Activated B cell treated with CpG ODN at 0.5 μM for 24 hours (primary cell): ENCODE measurements around the gene VPS26A. TPM values are rescaled to one million over a fixed set of nuclear protein-coding genes. Genes with fewer than 3 reads are reported as not detected.
"Not testable (repeated sequence)": the region's sequence is repeated elsewhere in the genome, so short reads cannot be mapped to it uniquely, and the experiment has no call there.

Experiments
- ATAC-seq: fragments of 200-7000 bp; cut with Tn5 transposase; one replicate; pipeline ENCODE4 v1.10.0; 2021; ENCODE audit warnings: low read depth, mild to moderate bottlenecking, moderate library complexity
- CTCF ChIA-PET: fragments of 350-600 bp; sonication (Branson Sonifier 250); formaldehyde crosslinking; loops from one replicate; lab custom pipeline; 2021; ENCODE audit warnings: antibody characterized with exemption; lab: Charles Lee
- POLR2A ChIA-PET: fragments of 350-600 bp; sonication (Branson Sonifier 250); formaldehyde crosslinking; loops from one replicate; lab custom pipeline; 2021; ENCODE audit warnings: antibody characterized with exemption; lab: Charles Lee
- DNase-seq: peaks from one replicate; pipeline ENCODE4 v3.0.0; 2022
- H3K27ac Mint-ChIP-seq: one replicate; pipeline ENCODE4 v1.8.0; 2020; ENCODE audit warnings: mixed read lengths
- H3K27me3 Mint-ChIP-seq: one replicate; pipeline ENCODE4 v1.8.0; 2021; ENCODE audit warnings: mixed read lengths
- H3K36me3 Mint-ChIP-seq: one replicate; pipeline ENCODE4 v1.8.0; 2021; ENCODE audit warnings: low read depth, mixed read lengths
- H3K4me1 Mint-ChIP-seq: one replicate; pipeline ENCODE4 v1.8.0; 2021; ENCODE audit warnings: mixed read lengths
- H3K4me3 Mint-ChIP-seq: one replicate; pipeline ENCODE4 v1.8.0; 2020; ENCODE audit warnings: mild to moderate bottlenecking, mixed read lengths
- H3K9me3 Mint-ChIP-seq: one replicate; pipeline ENCODE4 v1.8.0; 2020; ENCODE audit warnings: mixed read lengths
- intact Hi-C: fragments of 100-400 bp; cut with micrococcal nuclease; formaldehyde crosslinking; loops from one replicate; pipeline ENCODE4 v1.15.1; 2024
- total RNA-seq: library from RNA; stranded (reverse); gene quantifications from 2 replicates; pipeline ENCODE4 v1.2.3, GENCODE V29; 2022
- TF ChIP-seq, protein P1 (sequence below): fragments of 200-600 bp; IDR thresholded peaks from one replicate; pipeline ENCODE4 v1.8.0; 2022; ENCODE audit warnings: antibody characterized with exemption, mild to moderate bottlenecking

The VPS26A gene
- total RNA-seq, 1 donor from 2014 or later: 29.5 TPM

- intact Hi-C loops: no loop called here
- H3K36me3 Mint-ChIP-seq: peaks cover 40% of the 10 kb centered on the region
- peaks cover 7% of the 10 kb centered on the region for H3K4me1 Mint-ChIP-seq
- no peaks in the 10 kb centered on the region for H3K27me3 Mint-ChIP-seq
- H3K27ac Mint-ChIP-seq: peak overlapping the region; percentile 4
- DNase-seq (no peak), ATAC-seq (no peak)
- POLR2A ChIA-PET: no interaction called here
- no peak overlapping the region for H3K4me3 Mint-ChIP-seq
- TF ChIP-seq, protein P1, sequence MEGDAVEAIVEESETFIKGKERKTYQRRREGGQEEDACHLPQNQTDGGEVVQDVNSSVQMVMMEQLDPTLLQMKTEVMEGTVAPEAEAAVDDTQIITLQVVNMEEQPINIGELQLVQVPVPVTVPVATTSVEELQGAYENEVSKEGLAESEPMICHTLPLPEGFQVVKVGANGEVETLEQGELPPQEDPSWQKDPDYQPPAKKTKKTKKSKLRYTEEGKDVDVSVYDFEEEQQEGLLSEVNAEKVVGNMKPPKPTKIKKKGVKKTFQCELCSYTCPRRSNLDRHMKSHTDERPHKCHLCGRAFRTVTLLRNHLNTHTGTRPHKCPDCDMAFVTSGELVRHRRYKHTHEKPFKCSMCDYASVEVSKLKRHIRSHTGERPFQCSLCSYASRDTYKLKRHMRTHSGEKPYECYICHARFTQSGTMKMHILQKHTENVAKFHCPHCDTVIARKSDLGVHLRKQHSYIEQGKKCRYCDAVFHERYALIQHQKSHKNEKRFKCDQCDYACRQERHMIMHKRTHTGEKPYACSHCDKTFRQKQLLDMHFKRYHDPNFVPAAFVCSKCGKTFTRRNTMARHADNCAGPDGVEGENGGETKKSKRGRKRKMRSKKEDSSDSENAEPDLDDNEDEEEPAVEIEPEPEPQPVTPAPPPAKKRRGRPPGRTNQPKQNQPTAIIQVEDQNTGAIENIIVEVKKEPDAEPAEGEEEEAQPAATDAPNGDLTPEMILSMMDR: no peak
- CTCF ChIA-PET: no interaction called here
- H3K9me3 Mint-ChIP-seq: no peaks in the 10 kb centered on the region
Measured at GRCh38 chr10:69172241-69172982, 48.4 kb downstream of the VPS26A start.

GRCh38 chr10:69175326-69175725 is 51.3 kb downstream of the VPS26A start:
- H3K4me3 Mint-ChIP-seq, H3K27me3 Mint-ChIP-seq, H3K27ac Mint-ChIP-seq, intact Hi-C loops, ATAC-seq, CTCF ChIA-PET, DNase-seq, H3K9me3 Mint-ChIP-seq: not testable (repeated sequence)
- Mint-ChIP-seq H3K4me1 (peaks cover 20% of the 10 kb centered on the region), H3K36me3 (peaks cover 28% of the 10 kb centered on the region)
- POLR2A ChIA-PET: interaction anchor here (1.2 kb wide), 1 partner anchor 8 kb away, joined by 4 read pairs; no protein-coding TSS in a partner anchor

DNA sequence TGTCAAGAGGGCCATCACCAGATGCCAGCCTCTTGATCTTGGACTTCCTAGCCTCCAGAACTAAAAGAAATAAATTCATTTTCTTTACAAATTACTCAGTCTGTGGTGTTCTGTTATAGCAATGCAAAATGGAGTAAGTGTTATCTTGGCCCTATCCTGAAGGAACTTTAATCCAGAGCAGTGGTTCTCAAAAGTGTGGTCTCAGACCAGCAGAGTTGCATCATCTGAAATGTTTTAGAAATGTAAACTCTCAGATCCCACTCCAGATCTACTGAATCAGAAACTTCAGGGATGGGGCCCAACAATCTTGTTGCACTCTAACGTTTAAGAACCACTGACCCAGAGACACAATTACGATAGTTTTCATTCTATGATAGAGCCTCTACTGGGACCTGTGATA is 52.8 kb downstream of the VPS26A start:
- H3K27me3 Mint-ChIP-seq: no peaks in the 10 kb centered on the region
- intact Hi-C loops: no loop called here
- POLR2A ChIA-PET: no interaction called here
- ATAC-seq: no peak
- no peaks in the 10 kb centered on the region for H3K9me3 Mint-ChIP-seq
- H3K27ac Mint-ChIP-seq: no peak overlapping the region
- DNase-seq: no peak
- peaks cover 20% of the 10 kb centered on the region for H3K36me3 Mint-ChIP-seq
- peaks cover 33% of the 10 kb centered on the region for H3K4me1 Mint-ChIP-seq
- H3K4me3 Mint-ChIP-seq: no peak overlapping the region
- TF ChIP-seq, protein P1: no peak
- CTCF ChIA-PET: no interaction called here

DNA sequence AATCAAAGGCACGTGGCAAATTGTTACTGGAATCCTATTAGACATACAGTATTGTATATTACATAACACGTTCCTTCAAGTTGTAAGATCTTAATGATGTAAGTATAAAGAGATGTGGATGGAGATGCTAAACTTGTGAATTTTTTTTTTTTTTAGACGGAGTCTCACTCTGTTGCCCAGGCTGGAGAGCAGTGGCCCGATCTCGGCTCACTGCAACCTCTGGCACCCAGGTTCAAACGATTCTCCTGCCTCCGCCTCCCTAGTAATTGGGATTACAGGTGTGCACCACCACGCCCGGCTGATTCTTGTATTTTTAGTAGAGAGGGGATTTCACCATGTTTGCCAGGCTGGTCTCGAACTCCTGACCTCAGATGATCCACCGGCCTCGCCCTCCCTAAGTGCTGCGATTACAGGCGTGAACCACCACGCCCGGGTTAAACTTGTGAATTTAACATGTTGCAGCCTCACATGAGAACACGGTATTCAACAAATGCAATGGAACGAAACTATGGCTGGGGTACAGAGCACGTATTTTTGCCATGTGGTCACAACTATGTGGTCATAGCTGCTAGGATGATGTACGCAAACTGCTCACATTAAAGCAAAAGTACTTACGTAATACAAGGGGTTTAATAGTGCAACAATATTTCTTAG is 55.2 kb downstream of the VPS26A start:
- DNase-seq (peak; percentile 23), ATAC-seq (peak; percentile 14)
- Mint-ChIP-seq H3K27me3 (no peaks in the 10 kb centered on the region), H3K36me3 (peaks cover 28% of the 10 kb centered on the region), H3K27ac (peak overlapping the region; percentile 100), H3K4me3 (peak overlapping the region; percentile 95), H3K4me1 (peaks cover 37% of the 10 kb centered on the region), H3K9me3 (no peaks in the 10 kb centered on the region)
- POLR2A ChIA-PET: interaction anchor here (0.5 to 1.9 kb wide), 12 partner anchors 9 to 1221 kb away, joined by 3 to 12 read pairs (median 4); partner anchors contain the start of genes DDX21, RUFY2 and SRGN
- intact Hi-C loops: loop anchor here (1.0 kb wide), 1 partner anchor 223 kb away; the partner anchor contains the start of gene DDX21
- CTCF ChIA-PET: no interaction called here
- TF ChIP-seq, protein P1: no peak

- ATAC-seq (peak; percentile 87), DNase-seq (peak; percentile 87)
- Mint-ChIP-seq H3K4me1 (peaks cover 39% of the 10 kb centered on the region), H3K36me3 (peaks cover 36% of the 10 kb centered on the region), H3K4me3 (peak within 1 kb of the TSS; percentile 95), H3K27me3 (no peaks in the 10 kb centered on the region), H3K27ac (peak within 1 kb of the TSS; percentile 100), H3K9me3 (no peaks in the 10 kb centered on the region)
- intact Hi-C loops: loop anchor here (1.0 to 10.0 kb wide), 9 partner anchors 42 to 653 kb away; partner anchors contain the start of genes CCAR1, DDX21, DDX50 and KIFBP
- ChIA-PET CTCF (no interaction called here), POLR2A (interaction anchor here (0.5 to 1.9 kb wide), 14 partner anchors 9 to 1220 kb away, joined by 3 to 12 read pairs (median 4); partner anchors contain the start of genes DDX21, RUFY2 and SRGN)
- TF ChIP-seq, protein P1: no peak
Measured at GRCh38 chr10:69179743-69180524, 56.0 kb downstream of the VPS26A start, which contains the start of gene SUPV3L1. Gene SUPV3L1 (plus strand): TSS chr10:69180234. CDS start chr10:69180292, 58 bp downstream.
